Stimulated activated CD4-positive, alpha-beta T cell treated with anti-CD3 and anti-CD28 coated beads, Interleukin-1b, Interleukin-23, amount 100 ng/mL, for 1 hour (primary cell): Measurements from ENCODE around the gene SOWAHB.

ENCODE experiments used
- DNase-seq, 2 donors: peaks; one replicate each; pipeline ENCODE4 v3.0.0-alpha.2; 2020; ENCODE audit warnings: low read depth in 2 of 2

The SOWAHB gene

GRCh38 chr4:76897536-76898384, at the start of gene SOWAHB:
Gene SOWAHB, minus strand, starts transcription at chr4:76898144. Its CDS starts 295 bp downstream, at chr4:76897849.
- DNase-seq, result no peak

GRCh38 chr4:76947369-76947768, 49.4 kb upstream of the SOWAHB start:
- no peak for DNase-seq

- DNase-seq, result no peak
These were observed 45.8 kb upstream of the SOWAHB start for GRCh38 chr4:76943790-76944189.

- DNase-seq, result no peak
These were observed 45.2 kb upstream of the SOWAHB start for GRCh38 chr4:76943129-76943620.

GRCh38 chr4:76939184-76939583, 41.2 kb upstream of the SOWAHB start:
- DNase-seq, result no peak

GRCh38 chr4:76931576-76932276, 33.8 kb upstream of the SOWAHB start:
- DNase-seq, result no peak

GRCh38 chr4:76931087-76931486, 33.1 kb upstream of the SOWAHB start:
- no peak for DNase-seq

- no peak for DNase-seq
These were observed 32.7 kb upstream of the SOWAHB start for GRCh38 chr4:76930685-76931084.

- DNase-seq, result no peak
These were observed 28.9 kb upstream of the SOWAHB start for GRCh38 chr4:76926841-76927240.

- no peak for DNase-seq
These were observed 25.8 kb upstream of the SOWAHB start for GRCh38 chr4:76923619-76924357.

- no peak for DNase-seq
These were observed 22.8 kb upstream of the SOWAHB start for GRCh38 chr4:76920715-76921114.

- DNase-seq, result no peak
These were observed 11.8 kb upstream of the SOWAHB start for GRCh38 chr4:76909711-76910110.

- DNase-seq, result no peak
These were observed 7.6 kb upstream of the SOWAHB start for GRCh38 chr4:76905521-76905920.

GRCh38 chr4:76904646-76905190, 6.8 kb upstream of the SOWAHB start:
- DNase-seq, result no peak

- DNase-seq, result no peak
These were observed 4.4 kb upstream of the SOWAHB start for GRCh38 chr4:76902233-76902890.

- DNase-seq, result no peak
These were observed 1.2 kb upstream of the SOWAHB start for GRCh38 chr4:76898949-76899645.

- DNase-seq, result no peak
These were observed 395 bp upstream of the SOWAHB start for GRCh38 chr4:76898385-76898692.

- no peak for DNase-seq
These were observed 1.1 kb downstream of the SOWAHB start for GRCh38 chr4:76896614-76897535.

- no peak for DNase-seq
These were observed 1.9 kb downstream of the SOWAHB start for GRCh38 chr4:76896048-76896447.

- no peak for DNase-seq
These were observed 2.3 kb downstream of the SOWAHB start for GRCh38 chr4:76895619-76896018.
